IPS DF 4.7 (cell line): ENCODE results near the gene ACAD10.
A peak's percentile ranks its signal among the peaks of the same experiment; 100 is the strongest.
"Not testable (repeated sequence)": the region's sequence is repeated elsewhere in the genome, so short reads cannot be mapped to it uniquely, and the experiment has no call there.

Experiments
- DNase-seq: peaks from one replicate; pipeline ENCODE4 v3.0.0-alpha.2; 2013; ENCODE audit warnings: low spot score; ENCODE audit errors: extremely low read depth

ACAD10 gene

GRCh38 chr12:111685811-111686573 lies at the start of gene ACAD10, which contains the start of gene BRAP:
Gene ACAD10 (plus strand): TSS chr12:111686053. CDS start chr12:111692710, 6,657 bp downstream.
Gene BRAP (minus strand): TSS chr12:111685956. CDS start chr12:111685792, 164 bp downstream.
- DNase-seq = peak; percentile 75

- peak; percentile 53 for DNase-seq
Observed at GRCh38 chr12:111636209-111636945, 49.5 kb upstream of the ACAD10 start.

- DNase-seq = no peak
Observed at GRCh38 chr12:111638556-111638955, 47.3 kb upstream of the ACAD10 start.

GRCh38 chr12:111640506-111640905 lies 45.3 kb upstream of the ACAD10 start:
- DNase-seq = no peak

GRCh38 chr12:111642681-111643426 lies 43.0 kb upstream of the ACAD10 start:
- no peak for DNase-seq

- no peak for DNase-seq
Observed at GRCh38 chr12:111643427-111643826, 42.4 kb upstream of the ACAD10 start.

GRCh38 chr12:111645433-111645832 lies 40.4 kb upstream of the ACAD10 start:
- no peak for DNase-seq

GRCh38 chr12:111650912-111651311 lies 34.9 kb upstream of the ACAD10 start:
- no peak for DNase-seq

GRCh38 chr12:111652530-111652929 lies 33.3 kb upstream of the ACAD10 start:
- not testable (repeated sequence) for DNase-seq

- no peak for DNase-seq
Observed at GRCh38 chr12:111653596-111653995, 32.3 kb upstream of the ACAD10 start.

GRCh38 chr12:111655356-111655755 lies 30.5 kb upstream of the ACAD10 start:
- no peak for DNase-seq

- no peak for DNase-seq
Observed at GRCh38 chr12:111656016-111656415, 29.8 kb upstream of the ACAD10 start.

- no peak for DNase-seq
Observed at GRCh38 chr12:111664499-111664898, 21.4 kb upstream of the ACAD10 start.

GRCh38 chr12:111664961-111665865 lies 20.6 kb upstream of the ACAD10 start:
- DNase-seq = no peak

GRCh38 chr12:111672822-111673381 lies 13.0 kb upstream of the ACAD10 start:
- no peak for DNase-seq

GRCh38 chr12:111673503-111673902 lies 12.3 kb upstream of the ACAD10 start:
- no peak for DNase-seq

GRCh38 chr12:111677186-111677585 lies 8.7 kb upstream of the ACAD10 start:
- no peak for DNase-seq

GRCh38 chr12:111684485-111685198 lies 1.2 kb upstream of the ACAD10 start:
- DNase-seq = not testable (repeated sequence)

GRCh38 chr12:111685322-111685810 lies 487 bp upstream of the ACAD10 start:
- no peak for DNase-seq
